H1 (cell line): ENCODE data around the gene EOLA1.
"Not testable (repeated sequence)": the region's sequence is repeated elsewhere in the genome, so short reads cannot be mapped to it uniquely, and the experiment has no call there.

Experiments used
- EZH2 ChIP-seq: fragments of 200-600 bp; sonication (generic); IDR thresholded peaks from 2 replicates; pipeline ENCODE4 v1.7.1; 2012; ENCODE audit warnings: low read depth, mild to moderate bottlenecking, moderate library complexity, low read length, inconsistent platforms; ENCODE audit not compliant: severe bottlenecking
- HDAC2 ChIP-seq, 2 experiments: fragments of 300-600 bp in 1 of 2; sonication (generic) in 1 of 2; IDR thresholded peaks; 2 replicates each; pipeline ENCODE4 v1.6.1; 2011 to 2012; ENCODE audit warnings: low read depth in 2 of 2, low read length in 2 of 2, mild to moderate bottlenecking in 2 of 2, moderate library complexity in 2 of 2, borderline replicate concordance in 1 of 2, inconsistent platforms in 1 of 2
- POLR2A ChIP-seq, 2 experiments: IDR thresholded peaks; 1 replicate in 1 of 2; 2 replicates in 1 of 2; pipeline ENCODE4 v1.6.1; 2011; ENCODE audit warnings: low read depth in 2 of 2, low read length in 2 of 2, mild to moderate bottlenecking in 2 of 2; ENCODE audit errors: control extremely low read depth in 1 of 2
- TF ChIP-seq, protein P1 (sequence below), 3 experiments: IDR thresholded peaks; 1 replicate in 2 of 3; 2 replicates in 1 of 3; pipeline versions ENCODE4 v1.5.1 to v1.6.1; 2011; ENCODE audit warnings: low read length in 3 of 3, mild to moderate bottlenecking in 3 of 3, inconsistent platforms in 2 of 3, low read depth in 1 of 3, moderate library complexity in 1 of 3; ENCODE audit not compliant: insufficient read depth in 1 of 3; ENCODE audit errors: control extremely low read depth in 1 of 3

- not testable (repeated sequence) for TF ChIP-seq HDAC2 (IDR thresholded peaks at IDR 0.05; ENCODE audit: borderline replicate concordance in 1 of 2, low read depth in 2 of 2, low read length in 2 of 2); EZH2; POLR2A (IDR thresholded peaks at IDR 0.05; ENCODE audit: control extremely low read depth in 1 of 2, low read depth in 2 of 2, low read length in 2 of 2)
- TF ChIP-seq, protein P1, sequence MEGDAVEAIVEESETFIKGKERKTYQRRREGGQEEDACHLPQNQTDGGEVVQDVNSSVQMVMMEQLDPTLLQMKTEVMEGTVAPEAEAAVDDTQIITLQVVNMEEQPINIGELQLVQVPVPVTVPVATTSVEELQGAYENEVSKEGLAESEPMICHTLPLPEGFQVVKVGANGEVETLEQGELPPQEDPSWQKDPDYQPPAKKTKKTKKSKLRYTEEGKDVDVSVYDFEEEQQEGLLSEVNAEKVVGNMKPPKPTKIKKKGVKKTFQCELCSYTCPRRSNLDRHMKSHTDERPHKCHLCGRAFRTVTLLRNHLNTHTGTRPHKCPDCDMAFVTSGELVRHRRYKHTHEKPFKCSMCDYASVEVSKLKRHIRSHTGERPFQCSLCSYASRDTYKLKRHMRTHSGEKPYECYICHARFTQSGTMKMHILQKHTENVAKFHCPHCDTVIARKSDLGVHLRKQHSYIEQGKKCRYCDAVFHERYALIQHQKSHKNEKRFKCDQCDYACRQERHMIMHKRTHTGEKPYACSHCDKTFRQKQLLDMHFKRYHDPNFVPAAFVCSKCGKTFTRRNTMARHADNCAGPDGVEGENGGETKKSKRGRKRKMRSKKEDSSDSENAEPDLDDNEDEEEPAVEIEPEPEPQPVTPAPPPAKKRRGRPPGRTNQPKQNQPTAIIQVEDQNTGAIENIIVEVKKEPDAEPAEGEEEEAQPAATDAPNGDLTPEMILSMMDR (IDR thresholded peaks at IDR 0.05; ENCODE audit: control extremely low read depth in 1 of 3, insufficient read depth in 1 of 3, low read depth in 1 of 3, low read length in 3 of 3), result not testable (repeated sequence)
Observed at GRCh38 chrX:149526318-149527033, 14.3 kb upstream of the EOLA1 start.
